Measurements from ENCODE around the gene GPR183. TPM values are rescaled to one million over a fixed set of nuclear protein-coding genes. Genes with fewer than 3 reads are reported as not detected.
"Not testable (repeated sequence)": the region's sequence is repeated elsewhere in the genome, so short reads cannot be mapped to it uniquely, and the experiment has no call there.

The GPR183 gene
- total and polyA plus RNA-seq, 9 donors = 1.4 to 3.0 (median 1.9) TPM

DNA sequence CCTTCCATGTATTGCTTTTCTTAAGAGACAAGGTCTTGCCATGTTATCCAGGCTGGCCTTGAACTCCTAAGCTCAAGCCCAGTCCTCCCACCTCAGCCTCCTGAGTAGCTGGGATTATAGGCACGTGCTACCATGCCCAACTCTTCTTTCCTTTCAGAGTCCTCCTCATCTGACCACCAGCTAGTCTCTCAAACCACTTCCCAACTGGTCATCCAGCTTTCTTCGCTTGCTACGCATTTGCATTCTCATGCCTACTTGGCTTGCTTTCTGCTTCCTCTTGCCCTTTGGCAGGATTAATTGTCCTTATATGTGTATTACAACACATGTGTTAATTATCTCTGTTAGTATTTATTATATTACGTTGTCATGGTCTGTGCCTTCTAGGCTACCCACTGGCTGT lies 55.3 kb downstream of the GPR183 start:
- Histone ChIP-seq H3K4me1 (ENCODE audit: control insufficient read depth, insufficient read depth, low read length) (peaks cover 2% of the 10 kb centered on the region), H3K27ac (ENCODE audit: low read length) (no peak overlapping the region), H3K27me3 (ENCODE audit: control insufficient read depth, insufficient read depth, low read length) (no peaks in the 10 kb centered on the region), H3K36me3 (ENCODE audit: control insufficient read depth, insufficient read depth, low read length) (peaks cover 11% of the 10 kb centered on the region), H3K9me3 (replicated peaks; ENCODE audit: control insufficient read depth, low read depth, low read length) (no peaks in the 10 kb centered on the region), H3K4me3 (ENCODE audit: low read length) (no peak overlapping the region)
- no peak for DNase-seq
- 77% methylated on average over 1 of the region's 4 CpGs for WGBS (ENCODE audit: insufficient coverage)

DNA sequence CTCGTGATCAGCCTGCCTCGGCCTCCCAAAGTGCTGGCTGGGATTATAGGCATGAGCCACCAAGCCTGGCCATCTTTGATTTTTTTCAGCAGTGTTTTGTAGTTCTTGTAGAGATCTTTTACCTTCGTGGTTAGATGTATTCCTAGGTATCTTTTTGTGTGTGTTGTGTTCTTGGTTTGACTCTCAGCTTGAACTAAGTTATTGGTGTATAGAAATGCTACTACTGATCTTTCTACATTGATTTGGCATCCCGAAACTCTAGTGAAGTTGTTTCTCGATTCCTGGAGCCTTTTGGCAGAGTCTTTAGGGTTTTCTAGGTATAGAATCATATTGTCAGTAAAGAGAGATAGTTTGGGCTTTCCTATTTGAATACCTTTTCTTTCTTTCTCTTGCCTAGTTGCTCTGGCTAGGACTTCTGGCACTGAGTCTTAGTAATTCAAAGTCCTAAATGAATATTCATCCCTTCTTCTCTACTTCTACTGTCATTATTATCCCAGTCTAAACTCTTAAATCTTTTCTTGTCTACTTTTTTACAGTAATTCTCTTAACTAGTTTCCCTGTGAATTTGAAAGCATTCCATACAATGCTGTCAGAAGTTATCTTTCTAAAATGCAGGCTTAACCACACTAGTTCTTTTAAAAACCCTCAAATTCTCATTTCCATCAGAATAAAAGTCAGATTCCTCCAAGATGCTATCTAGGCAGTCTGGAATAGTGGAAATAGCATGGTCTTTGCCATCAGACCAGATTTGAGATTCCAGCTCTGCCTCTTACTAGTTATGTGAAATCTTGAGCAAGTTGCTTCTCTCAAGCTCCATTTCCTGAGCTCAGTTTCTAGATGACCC lies 56.0 kb downstream of the GPR183 start:
- 100% methylated on average over 2 of the region's 5 CpGs for WGBS (ENCODE audit: insufficient coverage)

DNA sequence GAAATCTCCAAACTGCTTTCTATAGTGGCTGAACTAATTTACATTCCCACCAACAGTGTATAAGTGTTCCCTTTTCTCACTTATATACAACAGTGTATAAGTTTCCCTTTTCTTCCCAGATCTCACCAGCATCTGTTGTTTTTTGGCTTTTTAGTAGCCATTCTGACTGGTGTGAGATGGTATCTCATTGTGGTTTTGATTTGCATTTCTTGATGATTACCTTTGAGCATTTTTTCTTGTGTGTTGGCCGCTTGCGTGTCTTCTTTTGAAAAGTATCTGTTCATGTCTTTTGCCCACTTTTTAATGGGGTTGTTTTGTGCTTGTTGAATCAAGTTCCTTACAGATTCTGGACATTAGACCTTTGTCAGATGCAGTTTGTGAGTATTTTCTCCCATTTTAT lies 57.6 kb downstream of the GPR183 start:
- WGBS (ENCODE audit: insufficient coverage) = 100% methylated on average over 1 of the region's 2 CpGs
- not testable (repeated sequence) for H3K4me3 ChIP-seq (ENCODE audit: low read length); H3K27me3 ChIP-seq (ENCODE audit: control insufficient read depth, insufficient read depth, low read length); H3K36me3 ChIP-seq (ENCODE audit: control insufficient read depth, insufficient read depth, low read length); H3K27ac ChIP-seq (ENCODE audit: low read length); H3K9me3 ChIP-seq (replicated peaks; ENCODE audit: control insufficient read depth, low read depth, low read length); DNase-seq; H3K4me1 ChIP-seq (ENCODE audit: control insufficient read depth, insufficient read depth, low read length)

More for the DNA sequence above, 56.0 kb downstream of the GPR183 start:
- Histone ChIP-seq H3K9me3 (replicated peaks; ENCODE audit: control insufficient read depth, low read depth, low read length) (no peaks in the 10 kb centered on the region), H3K27ac (ENCODE audit: low read length) (no peak overlapping the region), H3K27me3 (ENCODE audit: control insufficient read depth, insufficient read depth, low read length) (no peaks in the 10 kb centered on the region), H3K4me1 (ENCODE audit: control insufficient read depth, insufficient read depth, low read length) (no peaks in the 10 kb centered on the region), H3K4me3 (ENCODE audit: low read length) (no peak overlapping the region), H3K36me3 (ENCODE audit: control insufficient read depth, insufficient read depth, low read length) (peaks cover 11% of the 10 kb centered on the region)
- DNase-seq = no peak

DNA sequence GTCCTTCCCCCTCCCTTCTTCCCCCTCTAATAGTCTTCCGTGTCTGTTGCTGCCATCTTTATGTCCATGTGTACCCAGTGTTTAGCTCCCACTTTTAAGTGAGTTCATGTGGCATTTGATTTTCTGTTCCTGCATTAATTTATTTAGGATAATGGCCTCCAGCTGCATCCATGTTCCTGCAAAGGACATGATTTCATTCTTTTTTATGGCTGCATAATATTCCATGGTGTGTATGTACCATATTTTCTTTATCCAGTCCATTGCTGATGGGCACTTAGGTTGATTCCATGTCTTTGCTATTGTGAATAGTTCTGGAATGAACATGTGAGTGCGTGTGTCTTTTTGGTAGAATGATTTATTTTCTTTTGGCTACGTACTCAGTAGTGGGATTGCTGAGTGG lies 58.0 kb downstream of the GPR183 start:
- H3K9me3 ChIP-seq (replicated peaks; ENCODE audit: control insufficient read depth, low read depth, low read length); H3K4me3 ChIP-seq (ENCODE audit: low read length); H3K36me3 ChIP-seq (ENCODE audit: control insufficient read depth, insufficient read depth, low read length); H3K4me1 ChIP-seq (ENCODE audit: control insufficient read depth, insufficient read depth, low read length); H3K27ac ChIP-seq (ENCODE audit: low read length); H3K27me3 ChIP-seq (ENCODE audit: control insufficient read depth, insufficient read depth, low read length); DNase-seq: not testable (repeated sequence)
- WGBS (ENCODE audit: insufficient coverage) = no CpG with 5 or more reads among the region's 3 CpGs

DNA sequence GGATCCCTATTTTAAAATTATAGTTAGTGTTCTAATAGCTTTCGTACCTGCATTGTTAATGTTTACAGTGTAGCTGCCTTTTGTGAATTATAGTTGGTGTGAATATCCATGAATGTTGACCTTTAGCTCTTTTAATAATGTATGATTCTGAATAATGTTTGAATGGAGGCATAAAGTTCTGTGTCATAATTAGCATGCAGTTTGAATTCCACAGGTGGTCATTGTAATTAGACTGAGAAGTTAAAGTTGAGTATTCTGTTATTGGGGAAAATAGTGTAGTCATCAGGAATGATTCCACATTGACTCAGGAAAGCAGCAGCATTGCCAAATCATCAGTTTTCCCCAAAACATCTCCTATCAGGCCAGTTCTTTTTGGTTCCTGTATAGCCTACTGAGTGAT lies 61.1 kb downstream of the GPR183 start:
- H3K9me3 ChIP-seq (replicated peaks; ENCODE audit: control insufficient read depth, low read depth, low read length) = no peaks in the 10 kb centered on the region
- no peak overlapping the region for H3K27ac ChIP-seq (ENCODE audit: low read length)
- no peaks in the 10 kb centered on the region for H3K4me1 ChIP-seq (ENCODE audit: control insufficient read depth, insufficient read depth, low read length)
- H3K27me3 ChIP-seq (ENCODE audit: control insufficient read depth, insufficient read depth, low read length) = no peaks in the 10 kb centered on the region
- DNase-seq = no peak
- H3K4me3 ChIP-seq (ENCODE audit: low read length) = no peak overlapping the region
- no CpG with 5 or more reads among the region's 1 CpG for WGBS (ENCODE audit: insufficient coverage)
- H3K36me3 ChIP-seq (ENCODE audit: control insufficient read depth, insufficient read depth, low read length) = peaks cover 4% of the 10 kb centered on the region

Other genes starting within 250 kb of the GPR183 start
- gene UBAC2, start 106.5 kb downstream of the GPR183 start, total RNA-seq = 46.3 TPM
- gene UBAC2, start 106.5 kb downstream of the GPR183 start, polyA plus RNA-seq (ENCODE audit: insufficient read depth in 1 of 8, insufficient read length in 8 of 8, low replicate concordance in 1 of 8) = 10 to 100 TPM; 77.3 to 92.6 (median 84.9) TPM
- 0.04 TPM for gene GPR18, start 49.0 kb downstream of the GPR183 start, total RNA-seq
- gene GPR18, start 49.0 kb downstream of the GPR183 start, polyA plus RNA-seq (ENCODE audit: insufficient read depth in 1 of 8, insufficient read length in 8 of 8, low replicate concordance in 1 of 8) = under 1 TPM in 4 of 8 donors, not detected in 4; 0.17 to 0.24 (median 0.20) TPM
- gene TM9SF2, start 194.1 kb upstream of the GPR183 start, total RNA-seq = 86.8 TPM
- gene TM9SF2, start 194.1 kb upstream of the GPR183 start, polyA plus RNA-seq (ENCODE audit: insufficient read depth in 1 of 8, insufficient read length in 8 of 8, low replicate concordance in 1 of 8) = 10 to 100 TPM; 71.7 to 97.1 (median 76.7) TPM

Data from muscle of leg (tissue), 11 donors.